GM23248 (cell line): ENCODE data around the gene ZNF474. TPM values are rescaled to one million over a fixed set of nuclear protein-coding genes. Genes with fewer than 3 reads are reported as not detected.

ENCODE experiments used
- DNase-seq: peaks from one replicate; pipeline ENCODE4 v3.0.0-alpha.2; 2015
- H2AFZ ChIP-seq: fragments of 200-600 bp; sonication (generic); 2 replicates; pipeline ENCODE4 v1.6.1; 2016; ENCODE audit warnings: antibody characterized with exemption
- H3F3A ChIP-seq: fragments of 200-600 bp; sonication (generic); 2 replicates; pipeline ENCODE4 v1.6.1; 2016; ENCODE audit warnings: mild to moderate bottlenecking, antibody characterized with exemption, mixed run types; ENCODE audit not compliant: insufficient read depth
- H3K27ac ChIP-seq: fragments of 200-600 bp; sonication (generic); 2 replicates; pipeline ENCODE4 v1.5.1; 2016; ENCODE audit warnings: mild to moderate bottlenecking
- H3K27me3 ChIP-seq: fragments of 200-600 bp; sonication (generic); replicated peaks from 2 replicates; pipeline ENCODE4 v1.6.1; 2016; ENCODE audit warnings: mild to moderate bottlenecking; ENCODE audit not compliant: insufficient read depth
- H3K36me3 ChIP-seq: fragments of 200-600 bp; sonication (generic); 2 replicates; pipeline ENCODE4 v1.6.1; 2016; ENCODE audit warnings: low read depth, mild to moderate bottlenecking
- H3K4me1 ChIP-seq: fragments of 200-600 bp; sonication (generic); 2 replicates; pipeline ENCODE4 v1.6.1; 2016; ENCODE audit warnings: mild to moderate bottlenecking; ENCODE audit not compliant: insufficient read depth
- H3K4me2 ChIP-seq: fragments of 200-600 bp; sonication (generic); one replicate; pipeline ENCODE4 v1.6.1; 2016; ENCODE audit warnings: mild to moderate bottlenecking; ENCODE audit not compliant: unreplicated experiment
- H3K4me3 ChIP-seq: fragments of 200-600 bp; sonication (generic); 2 replicates; pipeline ENCODE4 v1.5.1; 2016; ENCODE audit warnings: mild to moderate bottlenecking
- H3K79me2 ChIP-seq: fragments of 200-600 bp; sonication (generic); 2 replicates; pipeline ENCODE4 v1.6.1; 2016; ENCODE audit warnings: mild to moderate bottlenecking; ENCODE audit not compliant: insufficient read depth
- H3K9ac ChIP-seq: fragments of 200-600 bp; sonication (generic); 2 replicates; pipeline ENCODE4 v1.6.1; 2016; ENCODE audit warnings: mild to moderate bottlenecking
- H3K9me2 ChIP-seq: fragments of 200-600 bp; sonication (generic); 2 replicates; pipeline ENCODE4 v1.6.1; 2016; ENCODE audit warnings: mixed run types, mild to moderate bottlenecking, moderate library complexity; ENCODE audit not compliant: insufficient read depth
- H3K9me3 ChIP-seq: fragments of 200-600 bp; sonication (generic); one replicate; pipeline ENCODE4 v1.6.1; 2017; ENCODE audit warnings: low read depth
- H4K20me1 ChIP-seq: fragments of 200-600 bp; sonication (generic); 2 replicates; pipeline ENCODE4 v1.6.0; 2016; ENCODE audit not compliant: insufficient read depth
- EZH2 ChIP-seq: fragments of 200-600 bp; sonication (generic); IDR thresholded peaks from 2 replicates; pipeline ENCODE4 v1.6.1; 2018; ENCODE audit warnings: antibody characterized with exemption, mild to moderate bottlenecking; ENCODE audit not compliant: insufficient read depth, poor library complexity, severe bottlenecking
- EZH2phosphoT487 ChIP-seq: fragments of 200-600 bp; sonication (generic); IDR thresholded peaks from 2 replicates; pipeline ENCODE4 v1.6.1; 2018; ENCODE audit warnings: antibody characterized with exemption, moderate library complexity, mild to moderate bottlenecking, low read depth; ENCODE audit not compliant: insufficient read depth
- WGBS, 2 experiments: methylation state at CpG; one replicate each; pipeline ENCODE4 v1.1.6; 2015 to 2017; ENCODE audit warnings: low lambda C conversion rate in 2 of 2, low coverage in 1 of 2; ENCODE audit errors: missing lambda C conversion rate in 2 of 2; 5-methylcytosine and 5-hydroxymethylcytosine counted together
- in situ Hi-C: fragments of 300-500 bp; cut with MboI; formaldehyde crosslinking; loops from 2 replicates; pipeline ENCODE4 v1.15.0; 2020
- polyA plus RNA-seq: library from polyadenylated mRNA; unstranded; fragments of >200 nt; fragmentation: Nextera tagmentation; extraction: Ambion mirVana; gene quantifications from 2 replicates; pipeline ENCODE4 v1.2.1, GENCODE V29; 2016
- total RNA-seq: library from RNA; depleted of rRNA; stranded (reverse); fragments of >200 nt; shearing (Covaris generic); gene quantifications from 2 replicates; pipeline ENCODE4 v1.2.3, GENCODE V29; 2014; rRNA removed

The ZNF474 gene
- total and polyA plus RNA-seq, 2 experiments from 2014 or later: 0.21 to 0.43 TPM

DNA sequence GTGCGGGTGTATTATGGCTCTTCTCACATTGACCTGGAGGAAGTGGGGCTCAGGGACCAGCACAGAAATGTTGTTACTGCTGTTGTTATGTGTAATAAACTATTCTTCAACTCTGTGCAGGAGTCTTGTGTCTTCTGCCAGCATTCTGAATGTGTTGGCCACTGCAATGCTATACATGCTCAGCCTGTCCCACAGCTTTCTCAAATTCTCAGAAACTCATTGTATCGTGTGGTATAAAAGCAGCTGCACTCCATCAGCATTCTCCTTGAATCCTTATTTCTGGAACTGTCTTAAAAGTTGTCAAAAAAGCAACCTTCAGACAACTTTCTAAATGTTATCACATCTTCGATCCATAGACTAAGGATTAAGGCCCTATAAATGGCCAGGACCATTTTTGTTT lies 72.0 kb downstream of the ZNF474 start:
- no peak for DNase-seq
- Histone ChIP-seq H3K79me2 (no peaks in the 10 kb centered on the region), H3K9me3 (no peaks in the 10 kb centered on the region), H3K27ac (no peak overlapping the region), H4K20me1 (no peaks in the 10 kb centered on the region), H3K4me2 (no peak overlapping the region), H3K4me1 (no peaks in the 10 kb centered on the region), H2AFZ (no peak overlapping the region), H3K27me3 (no peaks in the 10 kb centered on the region), H3K9me2 (no peaks in the 10 kb centered on the region), H3K4me3 (no peak overlapping the region), H3F3A (no peaks in the 10 kb centered on the region), H3K9ac (no peak overlapping the region), H3K36me3 (no peaks in the 10 kb centered on the region)
- in situ Hi-C loops: no loop called here
- TF ChIP-seq EZH2: no peak
- no peak for TF ChIP-seq EZH2phosphoT487
- 78 to 86% methylated on average over 3 of the region's 3 CpGs for WGBS, 2 experiments

DNA sequence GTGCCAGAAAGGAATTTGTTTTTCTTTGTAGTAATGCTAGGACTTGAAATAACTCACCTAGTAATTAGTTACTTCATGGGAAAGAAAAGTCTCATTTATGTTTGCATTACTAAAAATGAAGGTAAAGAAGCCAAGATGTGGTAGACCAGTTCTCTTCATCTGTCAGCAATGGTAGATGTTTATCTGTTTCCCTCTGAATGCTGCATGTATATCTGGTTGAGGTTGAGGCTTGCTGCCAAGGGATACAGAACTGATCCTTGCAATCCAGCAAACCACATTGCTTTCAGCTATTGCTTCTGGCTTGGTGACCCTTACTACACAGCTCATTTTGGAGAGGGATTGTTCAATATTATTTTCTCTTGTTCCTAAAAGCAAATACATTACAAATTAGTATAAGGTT lies 73.6 kb downstream of the ZNF474 start:
- DNase-seq: no peak
- Histone ChIP-seq H3K36me3 (no peaks in the 10 kb centered on the region), H3K27me3 (no peaks in the 10 kb centered on the region), H3K27ac (no peak overlapping the region), H3K9ac (no peak overlapping the region), H3K4me1 (no peaks in the 10 kb centered on the region), H4K20me1 (no peaks in the 10 kb centered on the region), H2AFZ (no peak overlapping the region), H3K79me2 (no peaks in the 10 kb centered on the region), H3K9me3 (no peaks in the 10 kb centered on the region), H3K4me2 (no peak overlapping the region), H3F3A (no peaks in the 10 kb centered on the region), H3K4me3 (no peak overlapping the region), H3K9me2 (no peaks in the 10 kb centered on the region)
- in situ Hi-C loops: no loop called here
- no peak for TF ChIP-seq EZH2phosphoT487
- TF ChIP-seq EZH2: no peak

Other genes with a start within 250 kb of the ZNF474 start
- 9.2 and 10.2 TPM in 2 replicates for gene SRFBP1, start 167.6 kb upstream of the ZNF474 start, total RNA-seq
- gene SRFBP1, start 167.6 kb upstream of the ZNF474 start, polyA plus RNA-seq: 12.1 and 12.3 TPM in 2 replicates
- 418 and 440 TPM in 2 replicates for gene LOX, start 51.3 kb upstream of the ZNF474 start, total RNA-seq
- 1,207 and 1,226 TPM in 2 replicates for gene LOX, start 51.3 kb upstream of the ZNF474 start, polyA plus RNA-seq
- gene SNCAIP, start 182.7 kb downstream of the ZNF474 start, total RNA-seq: 2.4 and 4.0 TPM in 2 replicates
- 1.5 TPM in 2 replicates for gene SNCAIP, start 182.7 kb downstream of the ZNF474 start, polyA plus RNA-seq